ENCODE measurements around the gene VARS2.

GRCh38 chr6:30894381-30894780, 19.7 kb upstream of the VARS2 start:
- TF ChIP-seq CTCF (IDR thresholded peaks at IDR 0.05; ENCODE audit: borderline replicate concordance, extremely low read depth, low read length, poor library complexity, severe bottlenecking) (no peak), EZH2 (IDR thresholded peaks at IDR 0.05; ENCODE audit: borderline replicate concordance, low read depth, low read length, severe bottlenecking) (no peak)
